SKM-1 (cell line): ENCODE results near the gene PEX14.
"Not testable (repeated sequence)": the region's sequence is repeated elsewhere in the genome, so short reads cannot be mapped to it uniquely, and the experiment has no call there.

Experiments
- DNase-seq: peaks from one replicate; lab custom pipeline; 2025; ENCODE audit not compliant: unreplicated experiment; lab: John Stamatoyannopoulos, UW

PEX14 gene, protein sequence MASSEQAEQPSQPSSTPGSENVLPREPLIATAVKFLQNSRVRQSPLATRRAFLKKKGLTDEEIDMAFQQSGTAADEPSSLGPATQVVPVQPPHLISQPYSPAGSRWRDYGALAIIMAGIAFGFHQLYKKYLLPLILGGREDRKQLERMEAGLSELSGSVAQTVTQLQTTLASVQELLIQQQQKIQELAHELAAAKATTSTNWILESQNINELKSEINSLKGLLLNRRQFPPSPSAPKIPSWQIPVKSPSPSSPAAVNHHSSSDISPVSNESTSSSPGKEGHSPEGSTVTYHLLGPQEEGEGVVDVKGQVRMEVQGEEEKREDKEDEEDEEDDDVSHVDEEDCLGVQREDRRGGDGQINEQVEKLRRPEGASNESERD

GRCh38 chr1:10474613-10475507, at the start of gene PEX14:
TSS of gene PEX14 (plus strand) at chr1:10474950. CDS start at chr1:10474967, 17 bp downstream.
- DNase-seq, result peak; percentile 85

- not testable (repeated sequence) for DNase-seq
Measured at GRCh38 chr1:10425826-10426534, 48.8 kb upstream of the PEX14 start.

GRCh38 chr1:10426535-10426848, 48.3 kb upstream of the PEX14 start:
- not testable (repeated sequence) for DNase-seq

DNA sequence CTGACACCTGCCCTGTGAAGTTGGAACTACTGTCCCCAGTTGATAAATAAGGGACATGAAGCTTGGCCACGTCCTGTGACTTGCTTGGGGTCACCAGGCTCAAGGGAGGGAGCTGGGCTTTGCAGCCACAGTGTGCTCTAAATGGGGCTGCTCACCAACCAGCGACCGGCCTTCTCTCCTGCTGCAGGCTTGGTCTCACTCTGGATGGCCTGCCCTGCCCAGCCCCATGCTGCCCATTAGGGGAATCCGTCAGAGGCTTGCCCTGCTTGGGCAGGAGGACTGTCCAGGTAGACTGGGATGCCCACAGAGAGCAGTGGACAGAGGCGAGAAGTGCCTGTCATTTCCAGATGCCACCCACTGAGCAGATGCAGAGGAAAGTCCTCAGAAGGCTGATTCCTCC, 45.8 kb upstream of the PEX14 start:
- no peak for DNase-seq

DNA sequence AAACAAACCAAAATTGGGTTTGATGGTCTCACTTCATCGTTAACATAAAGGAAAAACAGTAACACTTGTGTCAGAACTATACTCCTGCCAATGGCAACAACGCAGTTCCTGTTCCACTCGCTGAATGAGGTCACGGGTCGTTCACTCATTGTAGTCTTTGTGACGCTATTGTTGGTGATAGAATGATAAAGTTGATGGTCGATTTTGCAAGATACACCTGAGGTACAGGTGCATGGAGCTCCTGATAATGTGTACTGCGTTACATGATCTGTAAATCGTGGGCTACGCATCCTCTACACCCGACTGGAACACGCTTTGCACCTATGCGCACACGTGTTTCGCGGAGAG, 44.9 kb upstream of the PEX14 start:
- no peak for DNase-seq

- peak; percentile 76 for DNase-seq
Measured at GRCh38 chr1:10430216-10431069, 44.3 kb upstream of the PEX14 start, which contains the start of gene CENPS. TSS of gene CENPS (plus strand) at chr1:10430433. CDS start at chr1:10430518, 85 bp downstream.

- no peak for DNase-seq
Measured at GRCh38 chr1:10431070-10431730, 43.5 kb upstream of the PEX14 start.

DNA sequence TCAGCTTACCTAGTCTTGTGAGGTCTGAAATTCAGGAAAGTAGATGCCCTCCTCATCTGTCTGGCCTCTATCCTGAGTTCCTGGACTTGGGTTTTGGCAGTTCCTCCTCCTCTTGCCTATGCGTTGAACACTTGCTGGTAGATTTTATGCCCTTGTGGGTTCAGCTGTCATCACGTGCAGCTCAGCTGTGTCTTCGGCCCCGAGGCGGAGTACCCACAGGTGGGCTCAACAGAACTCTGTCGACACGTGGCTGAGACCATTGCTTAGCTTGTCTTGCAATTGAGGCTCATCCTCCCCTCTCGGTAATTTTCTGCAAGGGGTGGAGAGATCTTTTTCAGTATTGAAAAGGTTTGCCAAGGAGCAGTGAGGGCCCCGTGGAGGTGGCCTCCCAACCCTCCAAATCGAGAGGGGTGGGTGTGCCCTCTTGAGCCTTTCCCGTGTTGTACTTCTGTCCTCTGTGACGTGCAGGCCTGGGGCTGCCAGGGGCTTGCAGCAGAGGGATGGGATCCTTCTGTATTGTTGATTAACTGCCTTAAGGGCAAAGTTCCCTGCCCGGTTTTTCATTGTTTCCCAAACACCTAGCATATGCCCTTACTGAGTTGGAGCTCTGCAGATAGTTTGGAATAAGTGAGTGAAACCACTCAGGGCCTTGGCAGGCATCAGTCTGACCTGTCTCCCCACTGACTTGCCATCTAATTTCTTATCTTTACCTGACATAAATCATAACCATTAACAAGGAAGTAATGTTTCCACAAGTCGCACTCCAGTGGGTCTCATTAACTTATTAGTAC, 41.6 kb upstream of the PEX14 start:
- no peak for DNase-seq

DNA sequence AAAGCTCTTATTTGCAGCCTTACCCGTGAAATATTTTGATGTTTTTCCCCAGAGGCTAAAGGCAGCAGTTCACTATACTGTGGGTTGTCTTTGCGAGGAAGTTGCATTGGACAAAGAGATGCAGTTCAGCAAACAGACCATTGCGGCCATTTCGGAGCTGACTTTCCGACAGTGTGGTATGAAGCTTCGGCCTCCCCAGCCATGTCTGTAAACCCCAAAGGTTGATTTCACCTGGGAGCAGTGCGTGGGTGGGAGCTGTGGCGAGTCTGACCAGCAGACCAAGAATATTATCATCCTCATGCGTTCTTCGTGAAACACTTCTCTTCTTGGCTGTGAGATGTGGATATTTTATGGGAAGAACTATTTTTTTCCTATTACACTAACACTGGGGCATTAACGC, 41.0 kb upstream of the PEX14 start:
- DNase-seq, result no peak

DNA sequence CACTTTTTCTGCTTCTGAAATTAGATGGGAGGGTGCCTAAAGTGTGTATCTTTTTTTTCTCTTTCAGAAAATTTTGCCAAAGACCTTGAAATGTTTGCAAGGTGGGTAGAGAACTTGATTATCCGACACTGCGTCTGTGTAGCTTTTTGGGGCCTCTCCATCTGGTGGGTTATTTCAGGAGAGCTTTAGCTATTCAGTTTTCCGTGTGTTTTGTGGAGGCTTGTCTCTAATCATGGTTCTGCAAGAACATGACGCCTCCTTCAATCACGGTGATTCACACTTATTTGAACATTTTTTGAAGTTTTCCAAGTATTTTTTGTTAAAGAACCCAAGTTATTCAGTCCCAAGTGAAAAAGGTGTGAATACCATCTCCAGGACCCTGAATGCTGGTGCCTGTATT, 40.2 kb upstream of the PEX14 start:
- DNase-seq, result no peak

DNA sequence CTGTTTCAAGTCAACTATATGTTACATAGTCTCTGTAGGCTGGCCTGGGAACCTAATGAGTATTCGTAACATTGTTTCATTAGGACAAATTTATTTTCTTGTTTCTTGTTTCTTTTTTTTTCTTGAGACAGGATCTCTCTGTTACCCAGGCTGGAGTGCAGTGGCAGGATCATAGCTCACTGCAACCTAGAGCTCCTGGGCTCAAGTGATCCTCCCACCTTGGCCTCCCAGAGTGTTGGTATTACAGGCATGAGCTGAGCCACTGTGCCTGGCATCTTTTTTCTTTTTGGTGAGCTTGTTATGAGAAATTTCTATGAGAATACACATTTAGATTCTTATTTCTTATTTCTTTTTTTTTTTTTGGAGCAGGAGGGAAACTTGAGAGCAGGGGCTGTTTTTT, 37.7 kb upstream of the PEX14 start:
- DNase-seq, result no peak

DNA sequence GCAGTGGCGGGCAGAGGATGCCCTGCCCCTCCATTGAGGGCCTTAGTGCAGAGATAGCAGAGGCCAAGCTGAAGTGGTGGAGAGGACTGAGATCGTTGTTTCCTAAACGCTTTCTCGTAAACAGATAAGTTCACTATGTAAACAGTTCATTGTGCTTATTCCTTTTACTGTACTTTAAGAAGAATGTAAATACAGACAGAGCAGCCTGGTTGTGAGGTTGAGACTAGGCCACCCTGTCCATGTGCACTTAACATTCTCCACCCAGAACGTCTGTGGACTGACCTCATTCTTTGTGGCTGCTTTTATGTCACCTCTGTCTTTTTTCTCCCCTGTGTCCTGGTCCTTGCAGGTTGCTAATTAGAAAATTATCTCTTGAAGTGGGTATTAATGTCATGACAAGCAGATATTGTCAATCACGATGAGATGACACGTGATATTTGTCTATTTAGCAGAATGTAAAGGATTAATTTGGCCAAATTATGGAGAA, 36.0 kb upstream of the PEX14 start:
- DNase-seq, result no peak

GRCh38 chr1:10440305-10440704, 34.4 kb upstream of the PEX14 start:
- no peak for DNase-seq

GRCh38 chr1:10440794-10441193, 34.0 kb upstream of the PEX14 start:
- no peak for DNase-seq

GRCh38 chr1:10444248-10444647, 30.5 kb upstream of the PEX14 start:
- DNase-seq, result no peak

DNA sequence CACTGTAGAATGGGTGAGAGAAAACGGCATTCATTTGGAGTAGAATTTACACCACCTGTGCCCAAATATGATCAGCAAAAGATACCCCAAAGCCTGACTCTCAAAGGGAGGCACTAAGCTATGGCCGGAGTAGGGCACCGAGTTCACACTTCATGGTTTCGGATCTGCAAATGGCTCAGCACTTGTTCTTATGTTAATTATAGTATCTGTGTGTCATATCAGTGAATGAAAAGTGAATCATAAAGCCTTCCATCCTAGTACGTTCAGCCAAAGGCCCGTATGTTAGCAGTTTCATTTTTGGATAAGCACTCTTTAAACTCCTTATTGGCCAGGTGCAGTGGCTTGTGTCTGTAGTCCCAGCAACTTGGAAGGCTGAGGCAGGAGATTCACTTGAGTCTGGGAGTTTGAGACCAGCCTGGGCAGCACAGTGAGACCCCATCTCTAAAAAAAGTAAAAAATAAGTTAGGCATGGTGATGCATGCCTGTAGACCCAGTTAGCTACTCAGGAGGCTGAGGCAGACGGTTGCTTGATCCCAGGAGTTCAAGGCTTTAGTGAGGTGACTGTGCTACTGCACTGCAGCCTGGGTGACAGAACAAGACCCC, 29.9 kb upstream of the PEX14 start:
- DNase-seq, result no peak

DNA sequence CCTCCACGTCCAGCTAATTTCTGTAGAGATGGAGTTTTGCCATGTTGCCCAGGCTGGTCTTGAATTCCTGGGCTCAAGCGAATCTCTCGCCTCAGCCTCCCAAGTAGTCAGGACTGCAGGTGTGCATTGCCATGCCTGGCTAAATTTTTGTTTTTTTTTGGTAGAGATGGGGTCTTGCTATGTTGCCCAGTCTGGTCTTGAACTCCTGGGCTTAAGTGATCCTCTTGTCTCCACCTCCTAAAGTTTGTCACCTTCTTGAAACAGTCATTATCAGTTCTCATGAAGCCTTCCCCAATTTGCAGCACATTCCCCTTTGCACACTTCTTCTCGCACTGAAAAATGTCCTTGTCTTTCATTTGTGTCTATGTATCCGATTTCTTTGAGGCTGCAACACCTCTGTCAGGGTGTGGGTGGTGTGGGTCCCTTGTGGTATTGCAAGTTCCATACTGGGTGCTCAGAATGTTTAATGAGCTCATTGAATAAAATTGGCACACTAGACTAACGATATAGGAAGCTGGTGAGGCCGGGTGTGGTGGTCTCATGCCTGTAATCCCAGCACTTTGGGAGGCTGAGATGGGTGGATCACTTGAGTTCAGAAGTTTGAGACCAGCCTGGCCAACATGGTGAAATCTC, 27.8 kb upstream of the PEX14 start:
- DNase-seq, result no peak

DNA sequence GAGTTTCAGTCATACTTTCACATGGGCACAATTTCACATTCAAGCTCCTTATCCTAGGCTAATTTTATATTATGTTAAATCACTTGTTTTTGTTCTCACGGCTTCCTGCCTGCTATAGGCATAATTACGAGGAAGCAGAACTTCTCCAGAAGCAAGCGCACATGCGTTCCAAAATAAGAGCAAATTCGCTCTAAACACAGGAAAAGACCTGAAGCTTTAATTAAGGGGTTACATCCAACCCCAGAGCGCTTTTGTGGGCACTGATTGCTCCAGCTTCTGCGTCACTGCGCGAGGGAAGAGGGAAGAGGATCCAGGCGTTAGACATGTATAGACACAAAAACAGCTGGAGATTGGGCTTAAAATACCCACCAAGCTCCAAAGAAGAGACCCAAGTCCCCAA, 25.0 kb upstream of the PEX14 start, which contains the start of gene CORT:
CORT (plus strand) TSS at position 281 of the 400 bp plus-strand sequence. CDS start 193 bp downstream, outside the sequence.
- no peak for DNase-seq
